ENCODE data around the gene ERP27. TPM values are rescaled to one million over a fixed set of nuclear protein-coding genes. Genes with fewer than 3 reads are reported as not detected.

The ERP27 gene
- total RNA-seq, 1 donor from 2014 or later: not detected

DNA sequence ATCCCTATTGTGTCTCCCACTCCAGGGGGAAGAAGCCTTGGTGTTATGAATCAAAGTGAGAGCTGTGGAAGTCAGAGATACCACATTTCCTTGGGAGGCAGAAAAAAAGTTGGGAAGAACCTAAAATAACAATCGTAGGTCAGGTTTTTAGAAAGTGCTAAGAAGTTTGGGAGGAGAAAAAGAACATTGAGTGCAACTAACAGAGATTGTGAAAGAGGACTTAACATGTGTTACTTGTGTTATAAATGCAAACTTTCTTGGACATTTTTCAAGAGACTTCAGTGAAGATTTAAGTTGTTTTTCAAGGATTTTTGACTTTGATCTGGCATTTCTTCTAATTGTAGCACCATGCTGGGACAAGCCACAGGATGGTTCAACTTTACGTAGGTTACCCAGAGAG lies 7.8 kb upstream of the ERP27 start:
- Mint-ChIP-seq H3K4me1 (peaks cover 37% of the 10 kb centered on the region), H3K36me3 (no peaks in the 10 kb centered on the region), H3K27ac (no peak overlapping the region), H3K4me3 (no peak overlapping the region), H3K9me3 (no peaks in the 10 kb centered on the region), H3K27me3 (ENCODE audit: insufficient read depth, low read depth) (peaks cover 3% of the 10 kb centered on the region)
- H2AFZ ChIP-seq (replicated peaks): no peak overlapping the region
- no peak overlapping the region for H3K4me3 ChIP-seq
- H3K9me3 ChIP-seq (ENCODE audit: low read depth): no peaks in the 10 kb centered on the region
- no peaks in the 10 kb centered on the region for H3F3A ChIP-seq (ENCODE audit: low read depth)
- no peaks in the 10 kb centered on the region for H3K36me3 ChIP-seq
- H3K4me2 ChIP-seq: no peak overlapping the region
- H3K27me3 ChIP-seq: no peaks in the 10 kb centered on the region
- H3K27ac ChIP-seq: no peak overlapping the region
- no peaks in the 10 kb centered on the region for H3K79me2 ChIP-seq (ENCODE audit: low read depth)
- TF ChIP-seq, protein P1, sequence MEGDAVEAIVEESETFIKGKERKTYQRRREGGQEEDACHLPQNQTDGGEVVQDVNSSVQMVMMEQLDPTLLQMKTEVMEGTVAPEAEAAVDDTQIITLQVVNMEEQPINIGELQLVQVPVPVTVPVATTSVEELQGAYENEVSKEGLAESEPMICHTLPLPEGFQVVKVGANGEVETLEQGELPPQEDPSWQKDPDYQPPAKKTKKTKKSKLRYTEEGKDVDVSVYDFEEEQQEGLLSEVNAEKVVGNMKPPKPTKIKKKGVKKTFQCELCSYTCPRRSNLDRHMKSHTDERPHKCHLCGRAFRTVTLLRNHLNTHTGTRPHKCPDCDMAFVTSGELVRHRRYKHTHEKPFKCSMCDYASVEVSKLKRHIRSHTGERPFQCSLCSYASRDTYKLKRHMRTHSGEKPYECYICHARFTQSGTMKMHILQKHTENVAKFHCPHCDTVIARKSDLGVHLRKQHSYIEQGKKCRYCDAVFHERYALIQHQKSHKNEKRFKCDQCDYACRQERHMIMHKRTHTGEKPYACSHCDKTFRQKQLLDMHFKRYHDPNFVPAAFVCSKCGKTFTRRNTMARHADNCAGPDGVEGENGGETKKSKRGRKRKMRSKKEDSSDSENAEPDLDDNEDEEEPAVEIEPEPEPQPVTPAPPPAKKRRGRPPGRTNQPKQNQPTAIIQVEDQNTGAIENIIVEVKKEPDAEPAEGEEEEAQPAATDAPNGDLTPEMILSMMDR (IDR thresholded peaks at IDR 0.05): no peak
- no peak for TF ChIP-seq EZH2 (IDR thresholded peaks at IDR 0.05)
- H3K9ac ChIP-seq: no peak overlapping the region
- no peak for DNase-seq (ENCODE audit: low spot score)
- peaks cover 4% of the 10 kb centered on the region for H3K4me1 ChIP-seq
- no peaks in the 10 kb centered on the region for H4K20me1 ChIP-seq (ENCODE audit: low read depth)

DNA sequence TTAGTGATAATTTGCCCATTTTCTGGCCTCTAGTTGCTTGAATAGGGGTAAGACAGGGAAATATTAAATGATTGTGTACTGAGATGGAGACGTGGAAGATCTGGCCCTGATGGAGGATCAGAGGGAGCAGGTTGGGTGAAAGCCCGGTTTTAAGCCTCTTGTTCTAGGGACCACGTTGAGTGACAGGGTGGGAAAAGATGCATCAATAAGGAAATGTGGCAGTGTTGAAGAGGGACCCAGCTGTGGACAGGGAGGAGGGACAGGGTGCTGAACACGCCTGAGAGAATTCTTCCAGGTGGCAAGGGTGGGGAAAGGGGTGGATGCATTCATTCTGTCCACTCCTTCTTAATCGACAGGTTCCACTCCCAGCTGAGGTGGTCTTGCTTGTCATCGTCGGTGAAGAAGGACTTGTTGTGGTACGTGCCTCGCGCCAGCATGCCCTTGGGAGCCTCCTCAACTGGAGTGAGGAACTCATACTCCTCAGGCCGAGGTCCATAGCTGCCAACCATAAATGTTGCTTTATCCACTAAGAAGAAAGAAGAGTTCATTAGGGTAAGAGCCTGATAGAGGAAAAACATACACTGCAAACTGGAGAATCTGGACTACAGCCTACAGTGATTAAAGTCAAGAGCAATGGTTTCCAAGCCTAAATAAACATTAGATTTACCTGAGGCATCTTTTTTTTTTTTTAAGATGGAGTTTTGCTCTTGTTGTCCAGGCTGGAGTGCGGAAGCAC lies 4.0 kb upstream of the ERP27 start:
- Mint-ChIP-seq H3K36me3 (no peaks in the 10 kb centered on the region), H3K4me3 (no peak overlapping the region), H3K27ac (no peak overlapping the region), H3K9me3 (no peaks in the 10 kb centered on the region), H3K4me1 (peaks cover 8% of the 10 kb centered on the region), H3K27me3 (ENCODE audit: insufficient read depth, low read depth) (no peaks in the 10 kb centered on the region)
- H3K27me3 ChIP-seq: no peaks in the 10 kb centered on the region
- H3F3A ChIP-seq (ENCODE audit: low read depth): no peaks in the 10 kb centered on the region
- no peaks in the 10 kb centered on the region for H3K9me3 ChIP-seq (ENCODE audit: low read depth)
- TF ChIP-seq EZH2phosphoT487 (IDR thresholded peaks at IDR 0.05) (no peak), EZH2 (IDR thresholded peaks at IDR 0.05) (no peak)
- TF ChIP-seq, protein P1 (IDR thresholded peaks at IDR 0.05): no peak
- no peak overlapping the region for H3K9ac ChIP-seq
- no peak overlapping the region for H2AFZ ChIP-seq (replicated peaks)
- H3K36me3 ChIP-seq: no peaks in the 10 kb centered on the region
- H3K27ac ChIP-seq: no peak overlapping the region
- no peaks in the 10 kb centered on the region for H3K4me1 ChIP-seq
- no peaks in the 10 kb centered on the region for H3K79me2 ChIP-seq (ENCODE audit: low read depth)
- DNase-seq (ENCODE audit: low spot score): no peak
- no peaks in the 10 kb centered on the region for H4K20me1 ChIP-seq (ENCODE audit: low read depth)
- H3K4me3 ChIP-seq: no peak overlapping the region
- no peak overlapping the region for H3K4me2 ChIP-seq

- no peaks in the 10 kb centered on the region for H3K9me3 Mint-ChIP-seq
- no peaks in the 10 kb centered on the region for H3K9me3 ChIP-seq (ENCODE audit: low read depth)
- no peak overlapping the region for H3K4me2 ChIP-seq
- peaks cover 5% of the 10 kb centered on the region for H3K27me3 Mint-ChIP-seq (ENCODE audit: insufficient read depth, low read depth)
- no peak for TF ChIP-seq EZH2phosphoT487 (IDR thresholded peaks at IDR 0.05)
- TF ChIP-seq EZH2 (IDR thresholded peaks at IDR 0.05): no peak
- TF ChIP-seq, protein P1 (IDR thresholded peaks at IDR 0.05): no peak
- H3K4me3 ChIP-seq: no peak overlapping the region
- no peaks in the 10 kb centered on the region for H3K79me2 ChIP-seq (ENCODE audit: low read depth)
- H3K27me3 ChIP-seq: no peaks in the 10 kb centered on the region
- no peaks in the 10 kb centered on the region for H3K36me3 Mint-ChIP-seq
- no peak overlapping the region for H3K27ac ChIP-seq
- no peaks in the 10 kb centered on the region for H4K20me1 ChIP-seq (ENCODE audit: low read depth)
- no peaks in the 10 kb centered on the region for H3K4me1 ChIP-seq
- no peak for DNase-seq (ENCODE audit: low spot score)
- H3K4me1 Mint-ChIP-seq: peaks cover 4% of the 10 kb centered on the region
- H3K9ac ChIP-seq: no peak overlapping the region
- H3K27ac Mint-ChIP-seq: no peak overlapping the region
- no peaks in the 10 kb centered on the region for H3K36me3 ChIP-seq
- H2AFZ ChIP-seq (replicated peaks): no peak overlapping the region
- H3F3A ChIP-seq (ENCODE audit: low read depth): no peaks in the 10 kb centered on the region
- no peak overlapping the region for H3K4me3 Mint-ChIP-seq
Measured at GRCh38 chr12:14941369-14941768, 3.0 kb upstream of the ERP27 start.

All from neural progenitor cell (in vitro differentiated cells).